Femur (tissue), 1 donor: ENCODE measurements around the gene KIRREL3.

Experiments
- DNase-seq: peaks from one replicate; pipeline ENCODE4 v3.0.0-alpha.2; 2017

The KIRREL3 gene

DNA sequence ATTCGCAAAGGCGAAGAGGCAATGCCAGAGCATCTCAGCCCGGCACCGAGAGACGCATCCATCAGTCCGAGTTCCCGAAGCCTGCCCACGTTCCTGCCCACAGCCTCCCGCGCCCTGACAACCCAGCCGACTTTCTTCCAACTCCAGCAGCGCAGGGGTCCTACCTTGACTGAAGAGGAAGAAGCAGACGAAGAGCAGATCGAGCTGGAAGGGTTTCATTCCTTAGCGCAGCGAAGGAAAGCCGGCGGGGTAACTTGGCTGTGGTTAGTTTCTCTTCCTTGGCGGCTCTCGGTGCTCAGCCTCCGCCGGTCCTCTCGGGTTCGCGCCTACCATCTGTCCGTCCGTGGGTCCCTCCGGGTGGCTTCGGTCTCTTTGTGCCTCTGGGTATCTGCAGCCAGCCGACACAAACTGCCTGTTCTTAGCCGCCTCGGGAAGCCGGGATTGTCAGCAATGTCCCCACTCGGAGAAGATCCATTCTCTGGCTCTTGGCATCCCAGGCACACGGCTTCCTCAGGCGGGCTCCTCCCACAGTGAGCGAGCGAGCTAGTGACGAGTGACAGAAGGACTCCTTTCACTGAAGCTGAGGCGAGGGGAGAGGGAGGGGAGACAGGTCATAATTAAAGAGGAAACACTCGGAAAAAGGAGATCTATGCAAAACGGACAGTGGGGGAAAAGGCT lies at the start of gene KIRREL3:
TSS of gene KIRREL3 (minus strand) at position 480 of the 678 bp plus-strand sequence.
- DNase-seq, result peak; percentile 26

DNA sequence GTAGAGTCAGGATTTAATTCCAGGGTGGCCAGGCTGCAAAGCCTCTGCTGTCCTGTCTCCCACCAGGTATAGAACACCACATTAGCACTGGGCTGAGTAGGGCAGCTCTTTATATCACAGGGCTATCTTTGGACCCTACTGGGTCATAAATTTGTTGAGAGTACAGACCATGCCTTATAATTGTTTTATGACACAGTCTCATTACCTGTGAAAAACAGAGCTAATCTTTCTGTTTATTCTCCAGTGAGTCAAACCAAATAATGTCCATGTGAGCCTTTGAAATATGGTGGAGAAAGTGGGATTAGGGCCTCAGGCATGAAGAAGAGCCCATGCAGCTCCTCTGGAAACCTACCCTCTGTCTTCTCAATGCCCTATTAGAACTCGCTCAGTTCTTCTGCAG lies 49.6 kb upstream of the KIRREL3 start:
- no peak for DNase-seq

GRCh38 chr11:127049486-127049885 lies 48.9 kb upstream of the KIRREL3 start:
- DNase-seq, result no peak

GRCh38 chr11:127044535-127044934 lies 44.0 kb upstream of the KIRREL3 start:
- DNase-seq, result no peak

DNA sequence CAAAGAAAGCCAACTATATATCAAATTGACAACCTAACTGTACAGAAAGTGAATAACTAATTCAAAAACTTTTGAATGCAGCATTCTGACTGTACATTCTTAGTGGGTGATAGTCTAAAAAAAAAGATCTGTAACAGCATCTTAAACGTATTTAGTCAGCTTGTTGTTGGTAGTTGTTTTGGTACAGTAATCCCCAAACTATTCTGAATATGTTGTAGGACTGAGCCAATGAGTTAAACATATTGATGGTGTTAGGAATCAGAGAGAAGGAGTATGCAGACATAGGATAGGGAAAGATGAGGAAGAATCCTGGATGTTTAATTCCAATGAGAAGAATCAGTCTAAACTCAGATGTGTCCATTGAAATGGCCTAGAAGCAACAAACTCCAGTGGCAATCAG lies 41.9 kb upstream of the KIRREL3 start:
- no peak for DNase-seq

GRCh38 chr11:127039591-127039990 lies 39.0 kb upstream of the KIRREL3 start:
- no peak for DNase-seq

DNA sequence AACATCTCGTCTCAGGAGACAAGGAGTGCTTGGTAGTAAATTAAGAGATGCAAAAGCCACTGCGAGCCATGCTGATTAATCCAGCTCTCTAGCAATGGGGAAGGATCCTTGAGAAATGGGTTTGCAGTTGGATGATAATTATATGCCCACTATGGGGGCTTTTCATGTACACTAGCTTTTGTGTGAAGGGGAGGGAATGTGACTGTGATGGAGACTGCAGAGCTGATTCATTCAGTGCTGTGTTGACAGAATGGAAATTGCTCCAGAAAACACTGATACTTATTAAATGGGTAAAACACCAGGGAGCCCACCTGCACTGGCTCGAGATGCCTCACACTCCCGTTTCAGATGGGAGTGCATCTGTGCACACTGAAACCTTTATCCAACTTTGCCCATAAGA lies 37.0 kb upstream of the KIRREL3 start:
- DNase-seq, result no peak

- no peak for DNase-seq
Observed at GRCh38 chr11:127037001-127037400, 36.4 kb upstream of the KIRREL3 start.

DNA sequence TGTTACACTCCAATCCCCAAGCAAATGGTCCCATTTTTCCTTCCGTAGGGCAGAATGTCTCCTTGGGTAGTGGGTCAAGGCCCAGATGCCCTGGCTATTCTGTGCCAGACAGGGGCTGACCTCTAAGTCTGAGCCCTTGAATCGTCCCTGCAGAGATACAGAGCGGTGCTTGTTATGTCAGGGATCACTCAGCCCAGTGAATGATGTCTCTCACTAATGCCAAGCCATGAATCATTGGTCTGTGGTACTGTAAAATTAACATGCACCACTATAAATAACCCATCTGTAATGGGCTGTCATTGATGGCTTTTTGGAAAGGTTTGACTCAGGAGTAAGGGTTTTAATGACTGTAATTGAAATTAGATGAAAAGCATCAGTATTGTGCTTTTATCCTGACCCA lies 35.3 kb upstream of the KIRREL3 start:
- DNase-seq, result no peak

DNA sequence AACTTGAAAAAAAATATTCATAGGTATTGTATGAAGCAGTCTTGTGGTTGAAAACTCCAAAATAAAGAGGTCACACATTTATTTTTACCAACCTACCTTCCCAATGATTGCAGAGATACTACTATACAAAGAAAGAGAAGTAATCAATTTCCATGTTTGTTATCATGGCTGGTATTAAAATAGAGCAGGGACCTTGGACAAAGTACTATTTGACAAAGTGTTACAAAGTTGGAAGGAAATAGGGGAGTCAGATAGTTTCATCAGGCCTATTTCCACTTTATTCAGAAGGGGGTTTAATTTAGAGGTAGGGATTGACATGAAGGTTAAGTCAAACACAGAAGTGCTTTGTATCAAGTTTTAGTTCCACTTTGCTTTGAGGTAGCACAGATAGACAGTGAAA lies 34.4 kb upstream of the KIRREL3 start:
- no peak for DNase-seq

GRCh38 chr11:127028648-127029047 lies 28.1 kb upstream of the KIRREL3 start:
- DNase-seq, result no peak

DNA sequence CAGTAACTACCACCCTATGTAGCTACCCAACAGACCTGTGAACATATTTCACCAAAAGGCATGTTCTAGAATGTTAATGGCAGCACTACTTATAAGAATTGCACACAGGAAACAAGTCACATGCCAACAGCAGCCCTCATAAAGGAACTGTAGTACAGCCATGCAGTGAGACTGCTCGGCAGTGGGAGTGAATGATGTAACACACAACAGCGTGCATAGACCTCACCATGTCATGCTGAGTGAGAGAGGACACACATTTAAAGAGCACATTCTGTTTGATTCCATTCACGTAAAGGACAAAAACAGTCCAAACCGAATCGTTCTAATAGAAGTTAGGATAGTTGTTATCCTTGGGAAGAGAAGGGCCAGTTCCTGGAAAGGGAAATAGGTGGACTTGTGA lies 27.2 kb upstream of the KIRREL3 start:
- DNase-seq, result no peak

DNA sequence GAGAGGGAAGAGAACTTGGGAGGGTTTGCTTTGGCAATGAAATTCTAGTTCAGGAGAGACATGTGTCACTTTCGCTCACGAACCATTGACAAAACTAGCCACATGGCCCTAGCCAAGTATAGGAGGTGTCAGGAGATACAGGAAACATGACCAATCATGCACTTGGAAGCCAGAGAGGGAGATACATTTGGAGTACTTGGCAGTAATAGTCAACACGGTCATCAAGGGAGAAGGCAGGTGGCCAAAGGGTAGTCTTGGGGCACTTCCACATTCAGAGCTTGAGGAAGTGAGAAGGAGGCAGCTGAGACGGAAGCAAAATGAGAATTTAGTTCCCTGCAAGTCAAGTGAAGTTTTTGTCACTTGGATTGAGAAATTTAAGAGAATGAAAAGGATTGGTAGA lies 26.4 kb upstream of the KIRREL3 start:
- no peak for DNase-seq

DNA sequence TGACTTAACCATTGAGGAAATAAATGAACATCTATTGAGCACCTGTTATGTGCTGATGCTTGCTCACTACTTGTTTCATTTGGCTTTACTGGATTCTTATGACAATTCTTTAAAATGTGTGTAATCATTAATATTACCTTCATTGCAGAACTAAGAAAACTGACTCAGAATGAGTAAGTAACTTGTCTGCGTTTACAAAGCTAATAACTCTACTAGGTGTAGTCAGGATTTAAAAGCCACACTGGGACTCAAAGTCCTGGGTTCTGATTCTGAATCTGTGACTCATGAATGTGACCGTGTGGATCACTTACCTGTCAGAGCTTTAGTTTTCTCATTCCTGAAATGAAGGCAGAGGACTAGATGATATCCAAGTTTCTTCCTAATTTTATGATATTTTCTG lies 23.4 kb upstream of the KIRREL3 start:
- no peak for DNase-seq

GRCh38 chr11:127018683-127019279 lies 18.2 kb upstream of the KIRREL3 start:
- no peak for DNase-seq

- no peak for DNase-seq
Observed at GRCh38 chr11:127017482-127017881, 16.9 kb upstream of the KIRREL3 start.

DNA sequence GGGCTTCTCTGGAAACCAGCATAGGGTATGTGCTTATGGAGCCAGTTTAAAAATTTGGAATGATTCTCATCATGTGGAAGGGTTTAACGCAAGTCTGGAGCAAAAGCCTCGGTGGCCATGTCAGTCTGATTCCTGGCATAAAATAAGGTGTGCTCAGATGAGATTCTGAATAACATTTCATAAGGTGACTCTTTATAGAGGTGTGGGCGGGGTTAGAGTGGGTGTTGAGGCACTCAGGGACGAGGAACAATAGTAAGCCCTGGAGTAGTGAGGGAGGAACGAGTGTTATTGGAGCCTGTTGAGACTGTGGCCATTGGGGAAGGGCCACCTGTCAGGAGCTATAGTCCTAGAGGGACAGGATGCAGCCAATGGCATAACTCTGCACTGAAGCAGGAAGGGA lies 13.0 kb upstream of the KIRREL3 start:
- DNase-seq, result no peak

- no peak for DNase-seq
Observed at GRCh38 chr11:127006311-127006710, 5.7 kb upstream of the KIRREL3 start.

GRCh38 chr11:127003260-127003981 lies 2.9 kb upstream of the KIRREL3 start:
- peak; percentile 32 for DNase-seq

GRCh38 chr11:127002669-127003259 lies 2.2 kb upstream of the KIRREL3 start:
- DNase-seq, result no peak

DNA sequence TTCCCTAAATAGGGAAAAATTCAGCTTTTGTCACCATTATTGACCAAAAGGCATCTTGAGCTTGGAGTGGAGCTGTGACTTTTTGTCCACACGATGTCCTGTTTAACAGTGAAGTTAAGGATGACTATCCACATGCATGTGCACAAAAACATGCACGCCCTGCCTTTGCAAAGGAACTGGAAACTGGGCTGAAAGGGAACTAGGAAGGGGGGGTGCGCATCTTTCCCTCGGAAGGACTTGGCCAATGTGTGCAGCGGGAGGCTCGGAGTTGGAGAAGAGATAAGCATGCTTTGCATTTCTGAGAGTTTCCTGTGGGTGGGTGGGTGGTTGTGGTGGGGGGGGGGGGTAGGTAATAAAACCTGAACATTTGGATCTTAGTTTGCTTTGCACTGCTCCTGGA lies 411 bp upstream of the KIRREL3 start:
- DNase-seq, result no peak

DNA sequence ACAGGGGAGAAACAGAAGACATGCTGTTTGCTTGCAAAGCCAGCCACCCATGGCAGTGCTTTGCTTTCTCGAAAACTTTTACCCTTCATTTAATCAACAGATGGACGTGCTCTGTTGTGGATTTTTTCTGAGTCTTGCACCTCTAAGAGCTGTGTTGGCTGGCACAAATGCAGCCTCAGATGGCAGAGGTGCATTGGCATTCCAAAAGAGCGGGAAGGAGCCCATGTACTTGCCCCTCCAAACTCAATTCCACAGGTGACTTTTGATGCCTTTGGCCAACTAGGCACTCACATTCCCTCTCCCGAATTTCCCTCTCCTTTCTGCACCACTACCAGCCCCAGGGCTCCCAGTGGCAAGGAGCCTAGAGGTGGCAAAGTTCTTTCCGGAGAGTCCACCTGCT lies 1.2 kb downstream of the KIRREL3 start:
- no peak for DNase-seq

GRCh38 chr11:126997641-126998040 lies 2.9 kb downstream of the KIRREL3 start:
- DNase-seq, result no peak

DNA sequence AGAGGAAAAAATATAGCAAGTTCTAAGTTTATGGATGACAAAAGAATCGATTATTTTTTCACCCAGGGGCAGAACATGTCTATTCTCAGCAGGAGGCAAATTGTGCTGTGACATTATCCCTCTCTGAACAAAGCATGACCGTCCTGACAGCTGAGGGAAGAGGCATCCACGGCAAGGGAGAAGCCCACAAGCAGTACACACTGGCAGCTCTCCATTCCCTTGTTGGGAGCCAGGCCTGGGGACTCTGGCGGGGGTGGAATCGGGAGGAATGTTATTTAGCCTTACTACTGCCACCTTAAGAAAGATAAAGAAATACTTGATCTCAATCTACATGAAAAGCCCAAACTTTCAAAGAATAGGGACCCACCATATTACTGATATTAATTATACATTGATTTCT lies 3.4 kb downstream of the KIRREL3 start:
- DNase-seq, result no peak
